GM13976 (cell line): ENCODE results near the gene FOXL3.
A peak's percentile ranks its signal among the peaks of the same experiment; 100 is the strongest.
"Not testable (repeated sequence)": the region's sequence is repeated elsewhere in the genome, so short reads cannot be mapped to it uniquely, and the experiment has no call there.

Experiments used
- DNase-seq: peaks from one replicate; pipeline ENCODE4 v3.0.0; 2012; ENCODE audit warnings: low spot score
- CTCF ChIP-seq: IDR thresholded peaks from 2 replicates; pipeline ENCODE4 v1.5.1; 2012; ENCODE audit warnings: borderline replicate concordance, mild to moderate bottlenecking; ENCODE audit not compliant: insufficient read depth; ENCODE audit errors: extremely low read depth, missing control alignments, control extremely low read depth
- in situ Hi-C: fragments of 300-500 bp; cut with MboI; formaldehyde crosslinking; loops from one replicate; pipeline ENCODE4 v1.12.0; 2022; ENCODE audit warnings: low sequenced_read_pairs, mixed read lengths, inconsistent platforms; ENCODE audit not compliant: unreplicated experiment

The FOXL3 gene

GRCh38 chr7:262631-263311 is 27.2 kb upstream of the FOXL3 start:
- peak; percentile 71 for DNase-seq
- peak; percentile 63 for TF ChIP-seq CTCF
- in situ Hi-C loops = not testable (repeated sequence)

DNA sequence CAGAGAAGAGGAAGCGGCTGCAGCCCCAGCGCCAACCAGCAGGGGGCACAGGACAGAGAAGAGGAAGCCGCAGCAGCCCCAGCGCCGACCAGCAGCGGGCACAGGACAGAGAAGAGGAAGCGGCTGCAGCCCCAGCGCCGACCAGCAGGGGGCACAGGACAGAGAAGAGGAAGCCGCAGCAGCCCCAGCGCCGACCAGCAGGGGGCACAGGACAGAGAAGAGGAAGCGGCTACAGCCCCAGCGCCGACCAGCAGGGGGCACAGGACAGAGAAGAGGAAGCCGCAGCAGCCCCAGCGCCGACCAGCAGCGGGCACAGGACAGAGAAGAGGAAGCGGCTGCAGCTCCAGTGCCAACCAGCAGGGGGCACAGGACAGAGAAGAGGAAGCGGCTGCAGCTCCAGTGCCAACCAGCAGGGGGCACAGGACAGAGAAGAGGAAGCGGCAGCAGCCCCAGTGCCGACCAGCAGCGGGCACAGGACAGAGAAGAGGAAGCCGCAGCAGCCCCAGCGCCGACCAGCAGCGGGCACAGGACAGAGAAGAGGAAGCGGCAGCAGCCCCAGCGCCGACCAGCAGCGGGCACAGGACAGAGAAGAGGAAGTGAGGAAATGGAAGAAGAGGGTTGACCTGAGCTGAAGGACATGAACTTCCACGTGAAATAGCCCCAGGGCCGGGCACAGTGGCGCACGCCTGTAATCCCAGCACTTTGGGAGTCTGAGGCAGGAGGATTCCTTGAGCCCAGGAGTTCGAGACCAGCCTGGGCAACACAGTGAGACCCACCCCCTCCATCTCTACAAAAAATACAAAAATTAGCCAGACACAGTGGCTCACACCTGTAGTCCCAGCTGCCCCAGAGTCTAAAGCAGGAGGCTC is 26.3 kb upstream of the FOXL3 start:
- peak; percentile 26 for TF ChIP-seq CTCF
- DNase-seq, in situ Hi-C loops: not testable (repeated sequence)

GRCh38 chr7:264541-265191 is 25.3 kb upstream of the FOXL3 start:
- in situ Hi-C loops = no loop called here
- no peak for TF ChIP-seq CTCF
- no peak for DNase-seq

DNA sequence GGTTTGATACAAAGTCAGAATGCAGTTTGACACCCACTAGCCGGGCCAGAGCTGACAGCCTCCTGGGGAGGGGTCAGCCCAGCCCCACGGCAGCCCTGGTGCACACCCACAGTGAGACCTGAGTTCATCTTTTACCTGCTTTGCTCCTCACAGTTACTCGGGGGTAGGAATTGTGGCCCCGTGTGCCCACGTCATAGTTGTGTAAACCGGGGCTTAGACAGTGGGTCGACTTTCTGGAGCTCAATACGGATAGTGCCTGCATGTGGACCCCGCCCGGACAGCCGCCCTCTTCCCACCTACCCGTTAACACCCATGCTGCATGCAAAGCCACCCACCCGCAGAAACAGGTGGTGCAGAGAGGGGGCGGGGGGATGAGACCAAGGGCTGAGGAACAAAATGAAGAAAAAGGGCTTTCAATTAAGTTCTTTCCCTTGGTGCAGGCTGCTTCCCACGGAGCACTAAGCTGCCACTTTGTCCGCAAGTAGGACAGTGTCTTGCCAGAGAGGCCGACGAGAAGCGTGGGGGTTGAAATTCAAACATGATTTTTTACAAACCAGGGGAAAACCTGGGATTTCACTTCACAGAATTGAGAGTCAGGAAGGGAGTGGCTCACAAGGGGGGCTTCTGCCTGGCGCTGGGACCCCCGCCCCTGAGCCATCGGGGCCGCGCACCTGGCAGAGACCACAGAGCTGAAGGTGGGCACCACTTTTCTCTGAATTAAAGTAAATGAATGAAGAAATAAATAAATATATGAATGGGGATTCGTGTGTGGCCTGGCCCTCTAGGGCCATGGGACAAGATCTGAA is 24.6 kb upstream of the FOXL3 start:
- in situ Hi-C loops = no loop called here
- no peak for DNase-seq
- TF ChIP-seq CTCF = no peak

DNA sequence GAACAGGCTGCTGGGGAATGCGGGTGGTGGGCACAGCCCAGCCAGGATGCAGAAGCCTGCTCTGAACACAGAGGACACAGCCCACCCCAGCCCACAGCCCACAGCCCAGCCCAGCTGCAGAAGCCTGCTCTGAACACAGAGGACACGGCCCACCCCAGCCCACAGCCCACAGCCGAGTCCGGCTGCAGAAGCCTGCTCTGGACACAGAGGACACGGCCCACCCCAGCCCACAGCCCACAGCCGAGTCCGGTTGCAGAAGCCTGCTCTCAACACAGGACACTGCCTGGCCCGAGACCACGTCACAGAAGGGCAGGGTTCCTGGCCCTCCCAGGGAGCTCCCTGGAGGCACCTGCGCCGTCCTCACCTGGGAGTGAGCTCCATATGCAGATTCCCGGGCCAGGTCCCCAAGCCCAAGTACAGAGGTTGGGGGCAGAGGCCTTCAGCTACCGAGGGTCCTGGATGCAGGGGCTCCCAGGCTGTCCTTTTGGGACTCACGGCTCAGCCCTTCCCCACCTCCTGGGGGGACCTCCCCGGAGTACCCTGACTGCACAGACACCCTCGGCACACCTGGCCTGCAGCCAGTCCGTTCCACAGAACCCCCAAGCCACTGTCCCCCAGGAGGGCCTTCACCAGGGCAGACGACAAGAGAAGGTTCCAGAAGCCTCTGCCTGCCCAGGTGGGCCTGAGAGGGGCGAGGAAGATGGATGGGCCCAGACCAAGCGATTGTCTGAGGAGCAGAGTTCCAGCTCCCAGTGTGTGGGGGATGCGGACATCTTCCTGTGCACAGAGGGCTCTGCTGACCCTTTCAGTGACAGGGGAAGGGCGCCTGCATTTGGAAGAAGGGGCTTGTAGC is 23.7 kb upstream of the FOXL3 start:
- in situ Hi-C loops = no loop called here

More for the DNA sequence above, 23.7 kb upstream of the FOXL3 start:
- no peak for TF ChIP-seq CTCF
- DNase-seq = no peak
